ENCODE measurements around the gene ATF5.
A peak's percentile ranks its signal among the peaks of the same experiment; 100 is the strongest.

The ATF5 gene

GRCh38 chr19:49895566-49896297 is 33.3 kb upstream of the ATF5 start:
- no peak for DNase-seq

- no peak for DNase-seq
Observed at GRCh38 chr19:49896863-49897621, 32.0 kb upstream of the ATF5 start, which contains the start of gene IL4I1. Gene IL4I1 (minus strand): TSS chr19:49896887. CDS start chr19:49896160, 727 bp downstream.

GRCh38 chr19:49904136-49904535 is 24.9 kb upstream of the ATF5 start:
- DNase-seq, result no peak

- DNase-seq, result no peak
Observed at GRCh38 chr19:49906879-49907564, 22.0 kb upstream of the ATF5 start.

GRCh38 chr19:49907745-49908446 is 21.1 kb upstream of the ATF5 start:
- DNase-seq, result no peak

- DNase-seq, result no peak
Observed at GRCh38 chr19:49908480-49909420, 20.3 kb upstream of the ATF5 start.

- no peak for DNase-seq
Observed at GRCh38 chr19:49910179-49910578, 18.8 kb upstream of the ATF5 start.

GRCh38 chr19:49911381-49912145 is 17.4 kb upstream of the ATF5 start:
- DNase-seq, result no peak

- no peak for DNase-seq
Observed at GRCh38 chr19:49912965-49913685, 15.9 kb upstream of the ATF5 start.

- DNase-seq, result no peak
Observed at GRCh38 chr19:49913720-49914119, 15.3 kb upstream of the ATF5 start.

- no peak for DNase-seq
Observed at GRCh38 chr19:49915271-49915670, 13.7 kb upstream of the ATF5 start.

- no peak for DNase-seq
Observed at GRCh38 chr19:49916839-49917733, 11.9 kb upstream of the ATF5 start.

GRCh38 chr19:49918089-49918488 is 10.9 kb upstream of the ATF5 start:
- no peak for DNase-seq

GRCh38 chr19:49920624-49921363 is 8.2 kb upstream of the ATF5 start:
- peak; percentile 13 for DNase-seq

- DNase-seq, result no peak
Observed at GRCh38 chr19:49921871-49922795, 6.9 kb upstream of the ATF5 start.

GRCh38 chr19:49923055-49924003 is 5.7 kb upstream of the ATF5 start:
- no peak for DNase-seq

Data from NCI-H187 treated with DMSO at 0.1 percent for 48 hours (cell line).